OCI-LY7 (cell line): ENCODE results near the gene PSG5.
"Not testable (repeated sequence)": the region's sequence is repeated elsewhere in the genome, so short reads cannot be mapped to it uniquely, and the experiment has no call there.

Experiments
- CTCF ChIP-seq: fragments of 200-600 bp; sonication (generic); conservative IDR thresholded peaks from 2 replicates; pipeline ENCODE4 v1.5.1; 2014; ENCODE audit warnings: mild to moderate bottlenecking, antibody characterized with exemption, low read length, moderate library complexity, mixed read lengths
- EZH2phosphoT487 ChIP-seq: fragments of 200-600 bp; sonication (generic); IDR thresholded peaks from 2 replicates; pipeline ENCODE4 v1.6.1; 2018; ENCODE audit warnings: low read depth, borderline replicate concordance, mild to moderate bottlenecking, mixed run types, antibody characterized with exemption, low read length, moderate library complexity, mixed read lengths

- not testable (repeated sequence) for TF ChIP-seq CTCF, EZH2phosphoT487
Observed at GRCh38 chr19:43163135-43163534, 23.2 kb downstream of the PSG5 start.
